GM12875 (cell line): ENCODE data around the gene CENPP.

Experiments
- H3K4me3 ChIP-seq: one replicate; pipeline ENCODE4 v1.5.1; 2011; ENCODE audit warnings: low read depth, low read length, control low read depth
- TF ChIP-seq, protein P1 (sequence below): IDR thresholded peaks from 2 replicates; pipeline ENCODE4 v1.5.1; 2011; ENCODE audit warnings: low read depth, mild to moderate bottlenecking, control low read depth, inconsistent platforms, low read length, moderate library complexity, borderline replicate concordance; ENCODE audit not compliant: insufficient read depth

CENPP gene

DNA sequence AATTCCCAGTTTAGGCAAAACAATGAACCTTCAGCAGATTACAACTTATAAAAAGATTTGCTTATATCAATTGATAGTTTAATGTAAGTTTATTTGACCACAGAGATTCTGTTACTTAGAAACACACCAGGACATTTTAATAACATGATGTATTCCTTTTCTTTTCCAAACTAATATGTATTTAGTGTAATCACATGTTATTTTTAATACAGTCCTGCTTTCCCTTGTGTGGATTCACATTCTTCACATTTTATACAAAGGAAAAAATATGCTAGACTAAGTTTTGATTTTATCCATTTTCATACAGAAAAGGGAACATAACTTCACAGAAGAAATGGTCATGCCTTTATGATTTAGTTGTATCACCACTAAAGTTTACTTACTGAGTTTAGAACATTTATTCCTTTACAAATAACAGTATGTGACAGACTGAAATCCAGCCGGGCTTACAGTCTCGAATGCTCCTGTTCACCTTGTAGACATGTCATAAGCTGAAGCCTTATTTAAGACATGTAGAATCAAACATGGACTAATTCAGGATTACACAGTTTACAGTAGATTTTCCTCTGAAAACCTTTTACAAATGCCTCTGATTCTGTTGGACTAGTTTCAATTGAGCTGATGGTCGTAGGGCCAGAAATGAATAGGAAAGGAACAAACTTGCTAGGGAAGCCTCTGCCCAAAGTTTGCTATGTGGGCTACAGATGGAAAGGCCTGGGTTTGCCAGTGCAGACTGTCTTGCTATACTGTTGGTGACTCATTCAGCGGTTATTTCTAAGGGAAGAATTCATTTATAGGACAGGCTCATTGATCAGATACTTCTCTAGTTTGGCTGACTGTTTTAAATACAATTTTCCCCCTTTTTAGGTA is 163.2 kb downstream of the CENPP start:
- TF ChIP-seq, protein P1, sequence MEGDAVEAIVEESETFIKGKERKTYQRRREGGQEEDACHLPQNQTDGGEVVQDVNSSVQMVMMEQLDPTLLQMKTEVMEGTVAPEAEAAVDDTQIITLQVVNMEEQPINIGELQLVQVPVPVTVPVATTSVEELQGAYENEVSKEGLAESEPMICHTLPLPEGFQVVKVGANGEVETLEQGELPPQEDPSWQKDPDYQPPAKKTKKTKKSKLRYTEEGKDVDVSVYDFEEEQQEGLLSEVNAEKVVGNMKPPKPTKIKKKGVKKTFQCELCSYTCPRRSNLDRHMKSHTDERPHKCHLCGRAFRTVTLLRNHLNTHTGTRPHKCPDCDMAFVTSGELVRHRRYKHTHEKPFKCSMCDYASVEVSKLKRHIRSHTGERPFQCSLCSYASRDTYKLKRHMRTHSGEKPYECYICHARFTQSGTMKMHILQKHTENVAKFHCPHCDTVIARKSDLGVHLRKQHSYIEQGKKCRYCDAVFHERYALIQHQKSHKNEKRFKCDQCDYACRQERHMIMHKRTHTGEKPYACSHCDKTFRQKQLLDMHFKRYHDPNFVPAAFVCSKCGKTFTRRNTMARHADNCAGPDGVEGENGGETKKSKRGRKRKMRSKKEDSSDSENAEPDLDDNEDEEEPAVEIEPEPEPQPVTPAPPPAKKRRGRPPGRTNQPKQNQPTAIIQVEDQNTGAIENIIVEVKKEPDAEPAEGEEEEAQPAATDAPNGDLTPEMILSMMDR: no peak
- no peak overlapping the region for H3K4me3 ChIP-seq

DNA sequence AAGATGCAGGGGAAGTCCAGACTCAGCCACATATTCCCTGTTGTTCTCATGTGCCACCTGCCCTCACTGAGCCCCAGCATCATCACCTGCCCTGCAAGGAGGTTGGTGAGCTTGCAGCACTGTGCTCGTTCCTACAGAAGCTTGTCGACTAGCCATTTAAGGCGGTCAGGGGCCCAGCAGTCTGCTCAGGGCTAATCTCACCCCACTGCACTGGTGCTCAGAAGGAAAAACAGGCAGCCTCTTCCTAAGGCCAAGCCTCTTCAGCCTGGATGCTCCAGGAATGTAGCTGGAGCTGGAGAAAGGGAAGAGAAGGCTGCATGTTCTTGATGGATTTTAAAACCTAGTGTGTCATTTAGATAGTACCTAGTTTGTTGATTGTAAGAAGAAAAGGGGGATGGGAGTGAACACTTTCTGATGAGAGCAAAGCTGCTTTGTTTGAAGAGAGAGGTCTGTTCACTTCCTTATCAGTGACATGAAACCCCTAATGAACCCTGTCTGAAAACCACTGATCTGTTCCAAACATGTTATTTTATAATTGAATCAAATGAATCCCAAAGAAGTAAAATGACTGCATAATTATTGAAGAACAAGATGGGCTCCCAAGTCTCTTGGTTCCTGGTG is 167.1 kb downstream of the CENPP start:
- TF ChIP-seq, protein P1: no peak
- H3K4me3 ChIP-seq: no peak overlapping the region

DNA sequence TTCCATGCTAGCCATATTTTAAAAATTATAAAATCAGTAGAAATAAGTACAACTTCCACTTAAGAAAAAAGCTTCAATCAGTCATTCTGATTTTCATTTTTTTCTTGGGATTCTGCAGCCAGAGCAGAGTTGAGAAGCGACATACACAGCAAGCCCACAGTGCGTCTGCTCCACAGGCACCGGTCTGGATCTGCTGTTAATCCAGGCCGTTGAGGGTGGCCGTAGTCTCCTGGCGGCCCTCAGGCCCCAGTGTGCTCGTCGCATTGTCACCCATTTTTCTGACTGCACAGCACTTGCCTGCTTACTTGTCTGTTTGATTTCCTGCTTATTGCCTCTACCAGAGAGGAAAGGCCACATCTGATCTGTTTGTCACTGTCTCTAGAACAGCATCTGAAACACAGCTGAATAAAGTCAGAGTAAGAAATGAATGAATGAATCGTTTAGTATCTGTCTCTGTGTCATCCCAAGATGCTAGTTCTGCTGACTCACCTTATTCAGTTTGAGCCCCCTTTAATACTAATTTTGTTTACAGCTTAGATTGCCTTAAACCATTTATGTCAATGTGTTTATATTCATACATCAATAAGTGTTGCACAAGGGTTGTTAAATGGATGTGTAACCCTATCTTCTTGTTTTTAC is 168.1 kb downstream of the CENPP start:
- no peak overlapping the region for H3K4me3 ChIP-seq
- TF ChIP-seq, protein P1: no peak

DNA sequence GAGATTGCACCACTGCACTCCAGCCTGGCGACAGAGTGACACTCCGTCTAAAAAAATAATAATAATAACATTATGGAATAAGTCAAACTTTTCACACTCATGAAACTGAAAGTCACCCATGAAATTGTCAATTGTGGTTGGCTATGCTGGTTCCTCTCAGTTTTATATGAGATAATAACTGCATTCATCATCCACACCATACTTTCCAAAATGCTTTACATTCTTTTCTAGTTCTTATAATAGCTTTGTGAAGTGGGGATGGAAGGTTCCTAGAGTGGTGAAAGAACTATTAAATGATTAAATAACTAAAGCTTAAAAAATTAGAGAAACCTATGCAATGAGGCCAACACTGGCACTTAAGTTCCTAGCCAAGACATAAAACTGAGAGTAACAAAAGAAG is 169.1 kb downstream of the CENPP start:
- no peak overlapping the region for H3K4me3 ChIP-seq
- TF ChIP-seq, protein P1: no peak

DNA sequence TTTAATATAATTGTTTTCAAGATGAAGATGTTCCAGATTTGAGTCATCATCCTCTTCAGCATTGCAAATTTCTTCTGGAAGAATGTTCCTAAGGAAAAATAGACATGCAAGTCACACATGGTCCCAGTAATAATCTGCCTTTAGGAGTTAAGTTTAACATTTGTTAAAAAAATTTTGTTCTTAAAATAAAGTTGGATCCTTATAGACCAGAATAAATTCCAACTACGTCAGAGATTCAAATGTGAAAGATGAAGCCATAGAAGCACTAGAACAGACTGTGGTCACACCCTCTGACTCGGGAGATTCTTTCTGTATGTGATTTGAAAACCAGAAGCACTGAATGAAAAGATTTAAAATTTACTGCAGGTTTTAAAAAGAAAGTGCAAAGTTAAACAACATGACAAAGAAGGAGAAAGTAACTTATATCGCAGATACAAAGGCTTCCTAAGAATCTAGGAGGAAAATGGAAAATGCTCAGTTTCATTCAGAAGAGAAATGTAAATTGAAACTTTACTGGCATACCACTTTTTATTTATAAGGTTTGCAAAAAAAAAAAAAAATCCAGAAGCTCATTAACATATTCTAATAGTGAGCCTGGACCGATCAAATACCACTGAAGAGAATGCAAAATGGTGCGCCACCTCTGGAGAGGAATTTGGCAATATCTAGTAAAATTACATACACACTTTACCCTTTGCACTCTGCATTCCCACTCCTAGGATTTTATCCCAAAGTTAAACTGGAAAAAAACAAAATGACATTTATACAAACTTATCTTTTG is 170.8 kb downstream of the CENPP start:
- TF ChIP-seq, protein P1: no peak
- no peak overlapping the region for H3K4me3 ChIP-seq

DNA sequence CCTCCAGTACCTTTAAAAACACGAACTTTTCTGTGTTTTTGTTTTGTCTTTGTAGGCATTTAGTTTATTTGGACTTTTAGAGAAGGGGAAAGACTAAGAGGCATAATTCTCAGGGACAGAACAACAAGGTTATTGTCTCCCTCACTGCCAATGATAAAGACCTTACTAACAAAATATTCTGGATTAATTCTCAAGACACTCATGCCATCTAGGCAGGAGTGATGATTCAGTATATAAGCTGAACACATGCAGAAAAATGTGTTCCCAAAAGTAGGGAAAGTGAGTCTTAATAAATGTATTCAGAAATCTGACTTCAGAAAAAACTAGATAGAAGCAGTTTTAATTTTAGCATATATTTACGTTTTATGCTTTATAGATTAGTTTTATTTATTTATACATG is 173.9 kb downstream of the CENPP start:
- H3K4me3 ChIP-seq: no peak overlapping the region
- TF ChIP-seq, protein P1: no peak
